Cardiac muscle cell (in vitro differentiated cells and primary cell): Measurements from ENCODE around the gene ZNF662. TPM values are rescaled to one million over a fixed set of nuclear protein-coding genes. Genes with fewer than 3 reads are reported as not detected.

ENCODE experiments used
- DNase-seq, 2 donors: peaks; one replicate each; pipeline versions ENCODE4 v3.0.0 to v3.0.0-alpha.2; 2010 to 2017; ENCODE audit warnings: low read depth in 1 of 2, low spot score in 1 of 2
- H3K27ac ChIP-seq: fragments of 200-600 bp; sonication (generic); 2 replicates; pipeline ENCODE4 v1.5.1; 2016
- H3K27me3 ChIP-seq: fragments of 200-600 bp; sonication (generic); 2 replicates; pipeline ENCODE4 v1.6.0; 2016; ENCODE audit warnings: control low read depth
- H3K36me3 ChIP-seq: fragments of 200-600 bp; sonication (generic); 2 replicates; pipeline ENCODE4 v1.5.1; 2016; ENCODE audit warnings: control low read depth
- H3K4me1 ChIP-seq: fragments of 200-600 bp; sonication (generic); 2 replicates; pipeline ENCODE4 v1.8.1; 2017; ENCODE audit warnings: low read depth, mild to moderate bottlenecking, mixed run types
- H3K4me3 ChIP-seq: fragments of 200-600 bp; sonication (generic); 2 replicates; pipeline ENCODE4 v1.5.1; 2016; ENCODE audit warnings: mild to moderate bottlenecking
- H3K9me3 ChIP-seq: fragments of 200-600 bp; sonication (generic); 2 replicates; pipeline ENCODE4 v1.5.1; 2017; ENCODE audit warnings: low read depth, mild to moderate bottlenecking, control low read depth
- CTCF ChIP-seq: IDR thresholded peaks from 2 replicates; pipeline ENCODE4 v1.5.1; 2012; ENCODE audit warnings: low read depth, mild to moderate bottlenecking, low read length
- polyA plus RNA-seq: library from polyadenylated mRNA; unstranded; fragments of >200 nt; fragmentation: Nextera tagmentation; extraction: Ambion mirVana; gene quantifications from 2 replicates; pipeline ENCODE4 v1.2.1, GENCODE V29; 2016
- total RNA-seq: library from RNA; depleted of rRNA; stranded (reverse); fragments of >200 nt; gene quantifications from 2 replicates; pipeline ENCODE4 v1.2.3, GENCODE V29; 2016

ZNF662 gene
- total and polyA plus RNA-seq, 2 experiments from 2014 or later = 0.04 to 0.21 TPM

GRCh38 chr3:42906848-42907183 is 874 bp downstream of the ZNF662 start:
- Histone ChIP-seq H3K4me1 (no peaks in the 10 kb centered on the region), H3K36me3 (no peaks in the 10 kb centered on the region), H3K4me3 (no peak overlapping the region), H3K27me3 (no peaks in the 10 kb centered on the region), H3K27ac (no peak overlapping the region), H3K9me3 (no peaks in the 10 kb centered on the region)
- no peak for DNase-seq
- no peak for TF ChIP-seq CTCF

GRCh38 chr3:42908675-42909074 is 2.7 kb downstream of the ZNF662 start:
- H3K27me3 ChIP-seq = no peaks in the 10 kb centered on the region
- no peak for TF ChIP-seq CTCF
- no peaks in the 10 kb centered on the region for H3K4me1 ChIP-seq
- no peak overlapping the region for H3K27ac ChIP-seq
- no peaks in the 10 kb centered on the region for H3K9me3 ChIP-seq
- H3K4me3 ChIP-seq = no peak overlapping the region
- no peak for DNase-seq
- no peaks in the 10 kb centered on the region for H3K36me3 ChIP-seq

- Histone ChIP-seq H3K9me3 (no peaks in the 10 kb centered on the region), H3K4me3 (no peak overlapping the region), H3K27ac (no peak overlapping the region), H3K36me3 (no peaks in the 10 kb centered on the region), H3K27me3 (no peaks in the 10 kb centered on the region), H3K4me1 (no peaks in the 10 kb centered on the region)
- DNase-seq = no peak
- no peak for TF ChIP-seq CTCF
Observed at GRCh38 chr3:42911551-42911950, 5.6 kb downstream of the ZNF662 start.

- peak in 1 of 2 donors; percentile 4 for DNase-seq
- H3K36me3 ChIP-seq = no peaks in the 10 kb centered on the region
- H3K9me3 ChIP-seq = no peaks in the 10 kb centered on the region
Observed at GRCh38 chr3:42914771-42915515, 9.0 kb downstream of the ZNF662 start.

GRCh38 chr3:42923606-42924005 is 17.7 kb downstream of the ZNF662 start:
- Histone ChIP-seq H3K27ac (no peak overlapping the region), H3K4me1 (no peaks in the 10 kb centered on the region), H3K9me3 (no peaks in the 10 kb centered on the region), H3K27me3 (no peaks in the 10 kb centered on the region), H3K4me3 (no peak overlapping the region), H3K36me3 (no peaks in the 10 kb centered on the region)
- DNase-seq = no peak
- TF ChIP-seq CTCF = no peak

More at GRCh38 chr3:42914771-42915515, 9.0 kb downstream of the ZNF662 start:
- Histone ChIP-seq H3K27me3 (no peaks in the 10 kb centered on the region), H3K4me1 (no peaks in the 10 kb centered on the region), H3K4me3 (no peak overlapping the region), H3K27ac (no peak overlapping the region)
- no peak for TF ChIP-seq CTCF
